ENCODE data around the gene PRKN.
A peak's percentile ranks its signal among the peaks of the same experiment; 100 is the strongest.

Gene PRKN

DNA sequence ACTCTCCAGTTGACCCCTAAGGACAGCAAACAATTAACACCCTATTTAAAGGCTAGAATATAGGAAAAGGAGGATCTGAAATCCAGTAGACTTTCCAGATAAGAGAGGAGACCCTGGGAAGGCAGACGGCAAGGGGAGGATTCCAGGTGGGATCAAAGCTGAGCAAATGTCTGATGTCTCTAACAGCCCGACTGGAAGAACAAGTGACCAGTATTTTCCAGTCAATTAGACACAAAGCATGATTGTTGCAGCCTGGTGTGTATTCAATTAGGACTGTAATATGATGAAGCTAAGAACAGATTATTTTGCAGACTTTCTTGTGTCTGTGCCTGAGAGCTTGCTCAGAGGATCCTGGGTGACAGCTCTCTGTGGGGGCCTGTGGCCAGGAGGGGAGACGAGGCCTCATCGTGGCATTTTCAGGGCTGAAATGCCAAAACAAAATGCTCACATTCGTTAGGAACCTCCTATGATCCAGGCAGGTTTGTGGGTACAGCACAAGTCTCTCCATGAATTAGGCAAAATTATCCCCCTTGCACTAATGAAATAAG is 981.9 kb downstream of the PRKN start:
- H3K36me3 Mint-ChIP-seq (ENCODE audit: low read depth), result peaks cover 4% of the 10 kb centered on the region
- H3K4me1 Mint-ChIP-seq, result peaks cover 15% of the 10 kb centered on the region
- no peak overlapping the region for H3K4me3 Mint-ChIP-seq
- TF ChIP-seq, protein P1, sequence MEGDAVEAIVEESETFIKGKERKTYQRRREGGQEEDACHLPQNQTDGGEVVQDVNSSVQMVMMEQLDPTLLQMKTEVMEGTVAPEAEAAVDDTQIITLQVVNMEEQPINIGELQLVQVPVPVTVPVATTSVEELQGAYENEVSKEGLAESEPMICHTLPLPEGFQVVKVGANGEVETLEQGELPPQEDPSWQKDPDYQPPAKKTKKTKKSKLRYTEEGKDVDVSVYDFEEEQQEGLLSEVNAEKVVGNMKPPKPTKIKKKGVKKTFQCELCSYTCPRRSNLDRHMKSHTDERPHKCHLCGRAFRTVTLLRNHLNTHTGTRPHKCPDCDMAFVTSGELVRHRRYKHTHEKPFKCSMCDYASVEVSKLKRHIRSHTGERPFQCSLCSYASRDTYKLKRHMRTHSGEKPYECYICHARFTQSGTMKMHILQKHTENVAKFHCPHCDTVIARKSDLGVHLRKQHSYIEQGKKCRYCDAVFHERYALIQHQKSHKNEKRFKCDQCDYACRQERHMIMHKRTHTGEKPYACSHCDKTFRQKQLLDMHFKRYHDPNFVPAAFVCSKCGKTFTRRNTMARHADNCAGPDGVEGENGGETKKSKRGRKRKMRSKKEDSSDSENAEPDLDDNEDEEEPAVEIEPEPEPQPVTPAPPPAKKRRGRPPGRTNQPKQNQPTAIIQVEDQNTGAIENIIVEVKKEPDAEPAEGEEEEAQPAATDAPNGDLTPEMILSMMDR (IDR thresholded peaks at IDR 0.05), result no peak
- peak overlapping the region; percentile 53 for H3K27ac Mint-ChIP-seq
- no peaks in the 10 kb centered on the region for H3K27me3 Mint-ChIP-seq (ENCODE audit: low read depth, poor library complexity)
- H3K9me3 Mint-ChIP-seq, result peaks cover 7% of the 10 kb centered on the region
- no peak for DNase-seq

- H3K4me1 Mint-ChIP-seq, result peaks cover 15% of the 10 kb centered on the region
- TF ChIP-seq, protein P1 (IDR thresholded peaks at IDR 0.05), result no peak
- H3K4me3 Mint-ChIP-seq, result no peak overlapping the region
- peak overlapping the region; percentile 53 for H3K27ac Mint-ChIP-seq
- H3K27me3 Mint-ChIP-seq (ENCODE audit: low read depth, poor library complexity), result no peaks in the 10 kb centered on the region
- peaks cover 7% of the 10 kb centered on the region for H3K9me3 Mint-ChIP-seq
- DNase-seq, result no peak
- H3K36me3 Mint-ChIP-seq (ENCODE audit: low read depth), result peaks cover 4% of the 10 kb centered on the region
Observed at GRCh38 chr6:161745128-161745527, 982.4 kb downstream of the PRKN start.

DNA sequence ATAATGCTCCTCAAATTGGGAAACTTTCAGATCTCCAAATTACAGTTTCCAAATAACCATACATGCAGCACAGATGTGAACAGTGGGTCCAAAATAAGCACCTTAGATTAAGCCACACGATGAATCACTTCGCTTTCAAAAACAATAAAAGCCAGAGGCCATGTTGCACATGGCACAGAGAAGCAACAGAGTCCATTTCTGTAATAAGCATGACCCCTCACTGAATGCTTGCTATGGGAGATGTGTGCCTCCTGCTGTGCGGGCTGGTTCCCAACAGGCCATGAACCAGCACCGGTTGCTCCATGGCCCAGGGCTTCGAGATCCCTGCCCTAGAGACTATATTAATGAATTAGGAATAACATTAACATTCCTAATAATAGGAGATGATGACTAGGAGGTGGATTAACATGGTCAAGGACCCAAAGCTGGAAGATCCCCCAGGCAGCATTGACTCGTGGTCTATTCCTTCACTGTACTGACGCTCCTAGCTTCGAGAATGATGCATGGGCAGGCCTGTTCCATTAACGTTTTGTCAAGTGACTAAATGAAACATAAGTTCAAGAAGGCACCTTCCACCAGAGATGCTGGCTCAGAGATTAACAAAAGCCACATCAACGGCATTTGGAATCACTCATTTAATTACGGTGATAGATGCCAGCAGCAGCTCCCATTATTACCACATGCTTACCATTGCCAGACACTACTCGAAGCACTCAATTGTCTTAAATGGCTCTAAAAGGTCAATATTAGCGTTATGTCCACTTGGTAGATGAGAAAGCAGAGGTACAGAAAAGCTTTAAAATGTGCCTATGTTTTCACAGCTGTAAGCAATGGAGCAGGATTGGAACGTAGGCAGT is 983.1 kb downstream of the PRKN start:
- Mint-ChIP-seq H3K9me3 (peaks cover 7% of the 10 kb centered on the region), H3K27me3 (ENCODE audit: low read depth, poor library complexity) (no peaks in the 10 kb centered on the region), H3K36me3 (ENCODE audit: low read depth) (peaks cover 4% of the 10 kb centered on the region), H3K4me1 (peaks cover 10% of the 10 kb centered on the region), H3K27ac (no peak overlapping the region), H3K4me3 (no peak overlapping the region)
- TF ChIP-seq, protein P1 (IDR thresholded peaks at IDR 0.05), result no peak
- DNase-seq, result no peak

GRCh38 chr6:161743509-161744178 is 983.9 kb downstream of the PRKN start:
- DNase-seq, result no peak
- TF ChIP-seq, protein P1 (IDR thresholded peaks at IDR 0.05), result no peak
- Mint-ChIP-seq H3K9me3 (peaks cover 7% of the 10 kb centered on the region), H3K4me1 (peaks cover 2% of the 10 kb centered on the region), H3K36me3 (ENCODE audit: low read depth) (peaks cover 4% of the 10 kb centered on the region), H3K27me3 (ENCODE audit: low read depth, poor library complexity) (no peaks in the 10 kb centered on the region), H3K27ac (peak overlapping the region; percentile 50), H3K4me3 (no peak overlapping the region)

GRCh38 chr6:161740486-161740885 is 987.1 kb downstream of the PRKN start:
- no peak overlapping the region for H3K4me3 Mint-ChIP-seq
- TF ChIP-seq, protein P1 (IDR thresholded peaks at IDR 0.05), result no peak
- peaks cover 4% of the 10 kb centered on the region for H3K36me3 Mint-ChIP-seq (ENCODE audit: low read depth)
- peaks cover 5% of the 10 kb centered on the region for H3K4me1 Mint-ChIP-seq
- H3K9me3 Mint-ChIP-seq, result peaks cover 7% of the 10 kb centered on the region
- H3K27me3 Mint-ChIP-seq (ENCODE audit: low read depth, poor library complexity), result no peaks in the 10 kb centered on the region
- no peak for DNase-seq
- H3K27ac Mint-ChIP-seq, result peak overlapping the region; percentile 81

All from nephron progenitor cell (in vitro differentiated cells).